NB4 (cell line): ENCODE results near the gene TTYH3.

Source experiments
- CTCF ChIP-seq: IDR thresholded peaks from one replicate; pipeline ENCODE4 v1.5.1; 2012; ENCODE audit warnings: low read depth, low read length
- MYC ChIP-seq: IDR thresholded peaks from 2 replicates; pipeline ENCODE4 v1.6.1; 2011; ENCODE audit warnings: low read depth, low read length
- POLR2A ChIP-seq: IDR thresholded peaks from 2 replicates; pipeline ENCODE4 v1.6.1; 2011; ENCODE audit warnings: mild to moderate bottlenecking; ENCODE audit not compliant: insufficient read length; ENCODE audit errors: extremely low read depth
- TF ChIP-seq, protein P1 (sequence below): IDR thresholded peaks from 2 replicates; pipeline ENCODE4 v1.6.1; 2011; ENCODE audit warnings: low read depth, low read length

DNA sequence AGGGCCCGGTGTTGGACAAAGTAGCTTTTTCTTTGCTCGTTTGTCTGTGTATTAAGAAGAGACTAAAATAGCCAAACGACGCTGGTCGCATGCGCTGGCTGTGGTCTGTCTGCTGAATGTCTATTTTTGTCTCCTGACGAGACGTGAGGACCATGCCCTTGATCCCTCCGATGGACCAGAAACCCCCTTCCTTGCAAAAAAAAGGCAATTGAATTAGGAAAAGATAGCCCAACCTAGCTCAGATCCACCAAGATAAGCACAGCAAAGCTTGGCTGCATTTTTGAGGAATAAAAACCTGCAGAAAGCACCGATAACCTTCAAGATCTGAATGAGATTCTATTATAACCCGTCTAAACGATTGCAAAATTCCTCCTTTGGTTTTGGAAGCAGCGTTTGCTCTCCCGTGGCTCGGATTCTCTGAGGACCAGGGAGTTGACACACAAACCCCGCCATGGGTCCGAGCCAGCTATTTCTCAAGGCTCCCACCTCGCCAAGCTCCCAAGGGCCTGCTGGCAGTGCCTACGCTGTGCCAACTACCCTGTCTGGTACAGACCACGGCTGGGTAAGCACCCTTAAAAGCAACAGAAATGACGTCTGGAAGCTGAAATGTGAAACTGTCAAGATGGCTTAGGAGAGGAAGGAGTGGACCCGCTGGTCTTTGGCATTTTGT, 17.7 kb upstream of the TTYH3 start:
- TF ChIP-seq CTCF (no peak), POLR2A (no peak), MYC (no peak)
- TF ChIP-seq, protein P1, sequence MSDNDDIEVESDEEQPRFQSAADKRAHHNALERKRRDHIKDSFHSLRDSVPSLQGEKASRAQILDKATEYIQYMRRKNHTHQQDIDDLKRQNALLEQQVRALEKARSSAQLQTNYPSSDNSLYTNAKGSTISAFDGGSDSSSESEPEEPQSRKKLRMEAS: no peak
